AML-193 (cell line): ENCODE measurements around the gene TAP1.

Source experiments
- DNase-seq, 2 experiments: peaks; one replicate each; lab custom pipeline; 2025; lab: John Stamatoyannopoulos, UW

The TAP1 gene

GRCh38 chr6:32799740-32800139 lies 53.8 kb downstream of the TAP1 start:
- no peak for DNase-seq

- no peak for DNase-seq
Observed at GRCh38 chr6:32799168-32799567, 54.3 kb downstream of the TAP1 start.

- peak; percentile 69 to 83 for DNase-seq
Observed at GRCh38 chr6:32796848-32797776, 56.4 kb downstream of the TAP1 start.
